ENCODE measurements around the gene PIGU.

DNA sequence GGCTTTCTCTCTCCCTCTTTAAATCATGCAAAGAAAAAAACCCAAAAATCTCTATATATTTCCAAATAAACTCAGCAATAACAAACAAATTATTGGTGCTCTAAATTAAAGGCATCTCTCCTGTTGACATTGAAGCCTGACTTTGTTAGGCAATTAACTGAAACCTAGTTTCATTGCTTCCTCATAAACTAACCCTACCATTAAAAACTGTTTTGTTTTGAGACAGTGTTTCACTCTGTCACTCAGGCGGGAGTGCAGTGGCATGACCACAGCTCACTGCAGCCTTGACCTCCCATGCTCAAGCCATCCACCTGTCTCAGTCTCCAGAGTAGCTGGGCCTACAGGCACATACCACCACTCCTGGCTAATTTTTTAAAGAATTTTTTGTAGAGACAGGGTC, 34.9 kb downstream of the PIGU start:
- TF ChIP-seq CTCF (IDR thresholded peaks at IDR 0.05 in 4 of 5, conservative IDR thresholded peaks at IDR 0.05 in 1 of 5) (no peak), POLR2A (IDR thresholded peaks at IDR 0.05) (no peak)

All from gastrocnemius medialis (tissue), 4 donors.